Upper lobe of left lung (tissue), 4 donors: ENCODE measurements around the gene RGS7.

Experiments
- POLR2A ChIP-seq, 4 donors: fragments of 450-650 bp; IDR thresholded peaks; one replicate each; pipeline ENCODE4 v1.5.1; 2016 to 2017; ENCODE audit warnings: antibody characterized with exemption in 4 of 4, mild to moderate bottlenecking in 2 of 4
- TF ChIP-seq, protein P1 (sequence below), 6 experiments: fragments of 450-650 bp in 4 of 6; fragments of 200-600 bp in 2 of 6; sonication (generic) in 2 of 6; IDR thresholded peaks; one replicate each; pipeline ENCODE4 v1.5.1; 2016 to 2019; ENCODE audit warnings: antibody characterized with exemption in 6 of 6

GRCh38 chr1:240883490-240883889 lies 473.5 kb downstream of the RGS7 start:
- TF ChIP-seq, protein P1, sequence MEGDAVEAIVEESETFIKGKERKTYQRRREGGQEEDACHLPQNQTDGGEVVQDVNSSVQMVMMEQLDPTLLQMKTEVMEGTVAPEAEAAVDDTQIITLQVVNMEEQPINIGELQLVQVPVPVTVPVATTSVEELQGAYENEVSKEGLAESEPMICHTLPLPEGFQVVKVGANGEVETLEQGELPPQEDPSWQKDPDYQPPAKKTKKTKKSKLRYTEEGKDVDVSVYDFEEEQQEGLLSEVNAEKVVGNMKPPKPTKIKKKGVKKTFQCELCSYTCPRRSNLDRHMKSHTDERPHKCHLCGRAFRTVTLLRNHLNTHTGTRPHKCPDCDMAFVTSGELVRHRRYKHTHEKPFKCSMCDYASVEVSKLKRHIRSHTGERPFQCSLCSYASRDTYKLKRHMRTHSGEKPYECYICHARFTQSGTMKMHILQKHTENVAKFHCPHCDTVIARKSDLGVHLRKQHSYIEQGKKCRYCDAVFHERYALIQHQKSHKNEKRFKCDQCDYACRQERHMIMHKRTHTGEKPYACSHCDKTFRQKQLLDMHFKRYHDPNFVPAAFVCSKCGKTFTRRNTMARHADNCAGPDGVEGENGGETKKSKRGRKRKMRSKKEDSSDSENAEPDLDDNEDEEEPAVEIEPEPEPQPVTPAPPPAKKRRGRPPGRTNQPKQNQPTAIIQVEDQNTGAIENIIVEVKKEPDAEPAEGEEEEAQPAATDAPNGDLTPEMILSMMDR (IDR thresholded peaks at IDR 0.05), result no peak
- no peak for TF ChIP-seq POLR2A (IDR thresholded peaks at IDR 0.05)
